ENCODE results near the gene C17orf67.

DNA sequence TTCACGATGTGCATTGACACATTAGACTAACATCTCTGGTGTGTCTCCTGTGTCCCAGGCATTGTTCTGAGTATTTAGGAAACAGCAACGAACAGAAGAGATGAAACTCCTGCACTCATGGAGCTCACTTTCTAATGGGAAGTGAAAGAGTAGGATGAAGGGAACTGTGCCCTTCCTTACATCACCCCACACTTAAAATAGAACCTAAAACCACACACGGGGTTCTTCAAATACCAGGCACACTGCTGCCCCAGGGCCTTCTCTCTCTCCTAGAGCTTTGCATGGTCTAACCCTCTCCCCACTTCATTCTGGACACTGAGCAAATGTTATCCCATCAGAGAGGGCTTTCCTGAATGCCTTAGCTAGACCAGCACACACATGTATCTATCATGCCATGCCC lies 46.4 kb upstream of the C17orf67 start:
- TF ChIP-seq EZH2 (IDR thresholded peaks at IDR 0.05; ENCODE audit: borderline replicate concordance, insufficient read depth, low read length, poor library complexity, severe bottlenecking) (no peak), POLR2AphosphoS5 (IDR thresholded peaks at IDR 0.05) (no peak), MXI1 (conservative IDR thresholded peaks at IDR 0.05; ENCODE audit: poor library complexity, severe bottlenecking) (no peak), EP300 (conservative IDR thresholded peaks at IDR 0.05; ENCODE audit: poor library complexity, severe bottlenecking) (no peak), RAD21 (conservative IDR thresholded peaks at IDR 0.05) (no peak), SMC3 (conservative IDR thresholded peaks at IDR 0.05; ENCODE audit: poor library complexity) (no peak), TAF1 (IDR thresholded peaks at IDR 0.05; ENCODE audit: low read depth) (no peak)
- TF ChIP-seq, protein P1, sequence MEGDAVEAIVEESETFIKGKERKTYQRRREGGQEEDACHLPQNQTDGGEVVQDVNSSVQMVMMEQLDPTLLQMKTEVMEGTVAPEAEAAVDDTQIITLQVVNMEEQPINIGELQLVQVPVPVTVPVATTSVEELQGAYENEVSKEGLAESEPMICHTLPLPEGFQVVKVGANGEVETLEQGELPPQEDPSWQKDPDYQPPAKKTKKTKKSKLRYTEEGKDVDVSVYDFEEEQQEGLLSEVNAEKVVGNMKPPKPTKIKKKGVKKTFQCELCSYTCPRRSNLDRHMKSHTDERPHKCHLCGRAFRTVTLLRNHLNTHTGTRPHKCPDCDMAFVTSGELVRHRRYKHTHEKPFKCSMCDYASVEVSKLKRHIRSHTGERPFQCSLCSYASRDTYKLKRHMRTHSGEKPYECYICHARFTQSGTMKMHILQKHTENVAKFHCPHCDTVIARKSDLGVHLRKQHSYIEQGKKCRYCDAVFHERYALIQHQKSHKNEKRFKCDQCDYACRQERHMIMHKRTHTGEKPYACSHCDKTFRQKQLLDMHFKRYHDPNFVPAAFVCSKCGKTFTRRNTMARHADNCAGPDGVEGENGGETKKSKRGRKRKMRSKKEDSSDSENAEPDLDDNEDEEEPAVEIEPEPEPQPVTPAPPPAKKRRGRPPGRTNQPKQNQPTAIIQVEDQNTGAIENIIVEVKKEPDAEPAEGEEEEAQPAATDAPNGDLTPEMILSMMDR (IDR thresholded peaks at IDR 0.05; ENCODE audit: poor library complexity, severe bottlenecking) = no peak
- TF ChIP-seq, protein P2, sequence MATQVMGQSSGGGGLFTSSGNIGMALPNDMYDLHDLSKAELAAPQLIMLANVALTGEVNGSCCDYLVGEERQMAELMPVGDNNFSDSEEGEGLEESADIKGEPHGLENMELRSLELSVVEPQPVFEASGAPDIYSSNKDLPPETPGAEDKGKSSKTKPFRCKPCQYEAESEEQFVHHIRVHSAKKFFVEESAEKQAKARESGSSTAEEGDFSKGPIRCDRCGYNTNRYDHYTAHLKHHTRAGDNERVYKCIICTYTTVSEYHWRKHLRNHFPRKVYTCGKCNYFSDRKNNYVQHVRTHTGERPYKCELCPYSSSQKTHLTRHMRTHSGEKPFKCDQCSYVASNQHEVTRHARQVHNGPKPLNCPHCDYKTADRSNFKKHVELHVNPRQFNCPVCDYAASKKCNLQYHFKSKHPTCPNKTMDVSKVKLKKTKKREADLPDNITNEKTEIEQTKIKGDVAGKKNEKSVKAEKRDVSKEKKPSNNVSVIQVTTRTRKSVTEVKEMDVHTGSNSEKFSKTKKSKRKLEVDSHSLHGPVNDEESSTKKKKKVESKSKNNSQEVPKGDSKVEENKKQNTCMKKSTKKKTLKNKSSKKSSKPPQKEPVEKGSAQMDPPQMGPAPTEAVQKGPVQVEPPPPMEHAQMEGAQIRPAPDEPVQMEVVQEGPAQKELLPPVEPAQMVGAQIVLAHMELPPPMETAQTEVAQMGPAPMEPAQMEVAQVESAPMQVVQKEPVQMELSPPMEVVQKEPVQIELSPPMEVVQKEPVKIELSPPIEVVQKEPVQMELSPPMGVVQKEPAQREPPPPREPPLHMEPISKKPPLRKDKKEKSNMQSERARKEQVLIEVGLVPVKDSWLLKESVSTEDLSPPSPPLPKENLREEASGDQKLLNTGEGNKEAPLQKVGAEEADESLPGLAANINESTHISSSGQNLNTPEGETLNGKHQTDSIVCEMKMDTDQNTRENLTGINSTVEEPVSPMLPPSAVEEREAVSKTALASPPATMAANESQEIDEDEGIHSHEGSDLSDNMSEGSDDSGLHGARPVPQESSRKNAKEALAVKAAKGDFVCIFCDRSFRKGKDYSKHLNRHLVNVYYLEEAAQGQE (IDR thresholded peaks at IDR 0.05; ENCODE audit: borderline replicate concordance) = no peak

Data from neural cell (in vitro differentiated cells).